Inferior parietal cortex (tissue), 1 donor: Measurements from ENCODE around the gene OSBPL5.

ENCODE experiments used
- DNase-seq: peaks from one replicate; pipeline ENCODE4 v3.0.0-alpha.2; 2016; ENCODE audit errors: extremely low spot score

Gene OSBPL5

DNA sequence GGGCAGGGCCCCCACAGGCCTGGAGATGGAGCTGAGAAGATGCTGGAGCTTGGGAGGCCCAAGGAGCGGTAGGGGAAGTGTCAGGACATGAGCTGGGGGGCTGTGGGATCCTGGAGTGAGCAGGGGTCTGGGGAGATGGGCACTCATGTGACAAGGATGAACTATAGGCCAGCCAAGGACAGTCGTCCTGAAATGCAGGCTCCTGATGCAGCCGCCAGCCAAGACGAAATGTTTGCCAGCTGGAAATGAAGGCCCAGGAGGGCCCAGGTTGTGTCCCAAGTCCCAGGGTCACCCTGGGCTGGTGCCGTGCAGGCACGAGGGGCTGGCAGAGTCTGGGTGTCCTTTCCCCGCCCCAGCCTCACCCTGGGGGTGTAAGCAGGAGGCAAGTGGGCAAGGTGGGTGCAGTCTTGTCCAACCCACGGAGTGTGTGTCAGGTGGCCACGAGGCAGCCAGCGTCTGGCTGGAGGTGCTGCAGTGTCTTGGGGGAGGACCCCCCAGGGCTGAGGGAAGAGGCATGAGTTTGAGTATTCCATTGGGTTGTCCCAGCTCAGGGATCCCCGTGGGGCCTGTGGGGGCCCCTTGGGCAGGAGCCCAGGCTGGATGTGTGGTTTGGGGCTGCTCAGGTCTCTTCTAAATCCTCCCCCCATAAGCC is 32.1 kb upstream of the OSBPL5 start:
- no peak for DNase-seq

DNA sequence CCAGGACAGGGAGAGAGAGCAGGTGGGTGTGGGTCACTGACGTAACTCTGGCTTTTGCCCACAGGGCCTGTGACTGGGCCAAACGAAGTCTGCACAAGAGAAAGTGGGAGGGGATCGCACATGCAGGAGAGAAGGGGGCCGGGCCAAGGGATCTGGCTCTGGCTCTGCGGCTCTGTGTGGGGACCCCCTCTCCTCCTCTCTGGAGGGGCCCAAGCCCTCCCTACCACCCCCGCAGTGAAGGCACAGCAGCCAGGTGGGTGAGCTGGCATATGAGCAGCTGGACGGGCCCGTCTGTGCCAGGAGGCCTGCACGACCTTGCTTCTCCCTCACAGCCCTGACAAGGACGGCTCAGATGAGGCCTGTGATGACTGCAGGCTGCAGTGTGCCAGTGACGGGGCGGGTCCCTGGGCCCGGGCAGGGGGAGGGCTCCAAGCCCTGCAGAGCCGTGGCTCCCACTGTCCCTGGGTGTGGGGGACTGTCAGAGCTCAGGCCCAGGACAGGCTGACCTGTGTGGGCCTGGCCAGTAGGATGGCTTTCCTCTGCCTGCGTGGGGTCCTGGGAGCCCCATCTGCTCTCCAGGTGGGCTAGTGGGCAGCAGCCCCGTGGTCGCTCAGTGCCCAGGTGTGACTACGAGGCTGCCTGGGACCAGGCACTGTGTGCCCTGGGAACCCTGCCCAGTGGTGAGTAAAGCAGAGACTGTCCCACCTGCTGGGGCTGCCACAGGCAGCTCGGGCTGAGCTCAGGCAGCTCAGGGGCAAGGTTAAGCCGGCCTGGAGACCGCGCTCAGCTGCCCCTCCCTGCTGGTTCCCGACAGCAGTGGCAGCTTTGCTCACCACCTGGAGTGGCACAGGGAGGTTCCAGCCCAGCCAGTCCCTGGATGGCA is 31.3 kb upstream of the OSBPL5 start:
- no peak for DNase-seq

DNA sequence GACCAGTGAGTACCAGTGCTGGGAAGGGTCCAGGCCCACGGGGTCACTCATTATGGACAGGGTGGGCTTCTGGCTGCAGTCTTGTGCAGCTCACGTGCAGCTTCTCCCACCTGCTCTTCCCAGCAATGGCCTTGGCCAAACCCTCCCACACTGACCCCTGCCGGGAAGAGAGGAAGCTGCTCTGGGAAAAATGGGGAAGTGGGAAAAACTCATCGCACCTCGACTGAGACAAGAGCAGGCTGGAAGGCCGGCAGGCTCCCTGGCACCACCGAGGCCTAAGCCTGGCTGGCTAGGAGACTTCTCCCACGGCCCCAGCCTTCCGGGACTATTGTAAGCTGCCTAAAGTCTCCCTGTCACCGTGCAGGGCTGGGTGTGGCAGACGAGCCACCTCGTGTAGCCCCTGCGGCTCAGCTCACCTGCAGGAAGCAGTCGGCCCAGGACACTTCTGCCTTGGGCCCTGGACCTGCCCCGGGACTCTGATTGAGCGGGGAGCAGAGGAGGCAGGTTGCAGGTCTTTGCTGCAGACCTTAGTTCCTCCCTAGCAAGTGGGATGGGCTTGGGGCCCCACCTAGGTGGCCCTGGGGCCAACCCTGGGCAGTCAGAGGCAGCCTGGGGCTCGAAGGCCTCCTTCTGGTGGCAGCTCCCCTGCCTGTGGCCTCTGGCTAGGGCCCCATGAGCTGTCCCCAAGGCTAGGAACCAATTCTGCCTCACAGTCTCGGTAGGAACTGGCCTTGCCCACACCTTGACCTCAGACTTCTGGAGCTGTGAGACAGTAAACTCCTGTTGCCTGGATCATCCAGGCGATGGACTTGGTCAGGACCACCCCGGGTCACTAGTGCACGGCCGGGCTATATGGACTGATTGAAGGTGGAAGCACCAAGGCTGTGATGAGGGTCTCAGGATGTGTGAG is 30.4 kb upstream of the OSBPL5 start:
- no peak for DNase-seq

GRCh38 chr11:3194016-3194816 is 29.1 kb upstream of the OSBPL5 start:
- DNase-seq: no peak

DNA sequence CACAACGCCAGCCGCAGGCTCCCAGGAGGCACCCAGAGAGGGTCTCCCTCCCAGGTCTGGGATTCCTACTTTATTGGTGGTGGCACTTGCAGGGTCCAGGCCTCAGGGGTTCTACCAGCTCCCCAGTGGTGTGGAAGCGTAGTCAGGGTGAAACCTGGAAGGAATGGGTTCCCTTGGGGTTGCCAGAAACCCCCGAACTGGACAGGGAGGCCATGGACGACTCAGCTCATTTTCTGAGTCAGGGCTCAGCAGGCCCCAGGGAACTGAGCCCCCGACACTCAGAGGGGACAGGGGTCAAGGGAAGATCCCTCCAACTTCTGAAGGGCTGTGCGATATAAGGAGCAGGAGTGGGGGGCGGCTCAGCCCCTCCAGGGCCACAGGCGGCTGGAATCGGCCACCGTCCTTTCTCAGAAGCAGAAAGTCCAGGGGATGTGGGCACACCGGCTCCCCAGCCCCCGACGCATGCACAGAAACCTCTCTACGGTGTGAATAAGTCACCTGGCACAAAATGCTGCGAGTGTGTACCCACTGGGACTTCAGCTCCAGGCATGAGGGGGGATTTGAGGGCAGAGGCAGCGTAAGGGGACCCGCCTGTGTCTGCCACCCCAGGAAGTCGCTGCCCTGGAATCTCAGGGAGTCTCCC is 28.4 kb upstream of the OSBPL5 start:
- no peak for DNase-seq

GRCh38 chr11:3192511-3193372 is 27.6 kb upstream of the OSBPL5 start:
- no peak for DNase-seq

- no peak for DNase-seq
Observed at GRCh38 chr11:3191586-3192324, 26.6 kb upstream of the OSBPL5 start.

GRCh38 chr11:3190600-3190999 is 25.5 kb upstream of the OSBPL5 start:
- DNase-seq: no peak

GRCh38 chr11:3189886-3190583 is 24.9 kb upstream of the OSBPL5 start:
- no peak for DNase-seq

GRCh38 chr11:3189196-3189843 is 24.2 kb upstream of the OSBPL5 start:
- no peak for DNase-seq

- DNase-seq: no peak
Observed at GRCh38 chr11:3188496-3189195, 23.5 kb upstream of the OSBPL5 start.

- no peak for DNase-seq
Observed at GRCh38 chr11:3186166-3186953, 21.2 kb upstream of the OSBPL5 start.

DNA sequence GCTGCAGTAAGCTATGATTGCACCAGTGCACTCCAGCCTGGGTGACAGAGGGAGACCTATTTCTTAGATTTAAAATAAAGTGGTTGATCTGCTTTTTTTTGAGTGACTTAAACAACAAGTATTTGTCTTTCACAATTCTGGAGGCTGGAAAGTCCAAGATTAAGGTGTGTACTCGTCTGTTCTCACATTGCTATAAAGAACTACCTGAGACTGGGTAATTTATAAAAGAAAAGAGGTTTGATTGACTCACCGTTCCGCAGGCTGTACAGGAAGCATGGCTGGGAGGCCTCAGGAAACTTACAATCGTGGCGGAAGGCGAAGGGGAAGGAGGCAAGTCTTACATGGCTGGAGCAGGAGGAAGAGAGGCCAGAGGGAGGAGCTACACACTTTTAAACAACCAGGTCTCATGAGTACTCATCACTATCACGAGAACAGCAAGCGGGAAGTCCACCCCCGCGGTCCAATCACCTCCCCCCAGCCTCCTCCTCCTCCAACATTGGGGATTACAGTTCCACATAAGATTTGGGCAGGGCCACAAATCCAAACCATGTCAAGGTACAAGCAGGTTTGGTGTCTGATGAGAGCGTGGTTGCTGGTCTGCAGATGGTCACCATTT is 19.7 kb upstream of the OSBPL5 start:
- no peak for DNase-seq

DNA sequence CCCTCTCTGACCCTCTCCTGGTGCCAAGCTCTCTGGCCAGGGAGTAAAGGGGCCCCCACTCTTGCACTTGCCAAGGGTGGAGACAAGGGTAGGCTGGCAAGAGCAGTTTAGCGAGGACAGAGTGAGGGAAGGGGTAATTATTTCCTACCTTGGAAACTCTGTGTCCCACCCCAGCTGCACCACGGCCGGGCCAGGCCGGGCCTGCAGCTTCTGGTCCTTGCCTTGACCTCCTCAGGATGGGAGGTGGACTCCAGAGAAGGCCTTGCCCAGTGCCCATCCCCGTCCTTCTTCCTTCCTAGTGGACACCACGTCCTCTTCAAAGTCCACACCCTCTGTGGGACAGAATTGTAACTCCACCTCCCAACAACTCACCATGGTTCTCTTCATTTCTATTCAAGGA is 18.4 kb upstream of the OSBPL5 start:
- DNase-seq: no peak

DNA sequence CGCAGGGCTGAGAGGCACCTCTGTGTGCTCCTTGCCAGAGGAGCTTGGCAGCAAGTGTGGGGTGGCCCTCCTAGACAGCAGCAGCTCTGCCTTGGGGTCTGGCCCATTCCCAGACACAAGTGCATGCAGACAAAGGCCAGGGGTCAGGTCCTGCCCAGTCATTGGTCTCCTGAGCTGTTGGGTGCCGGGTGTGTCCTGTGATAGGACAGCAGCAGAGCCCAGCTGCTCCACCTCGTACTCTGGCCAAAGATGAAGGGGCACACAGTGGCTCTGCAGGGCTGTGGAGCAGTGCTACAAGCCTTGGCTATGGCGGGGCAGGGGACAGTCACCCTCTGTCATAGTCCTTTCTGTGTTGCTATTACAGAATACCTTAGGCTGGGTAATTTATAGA is 17.3 kb upstream of the OSBPL5 start:
- DNase-seq: no peak
